ENCODE results near the gene HOXB8.

HOXB8 gene

DNA sequence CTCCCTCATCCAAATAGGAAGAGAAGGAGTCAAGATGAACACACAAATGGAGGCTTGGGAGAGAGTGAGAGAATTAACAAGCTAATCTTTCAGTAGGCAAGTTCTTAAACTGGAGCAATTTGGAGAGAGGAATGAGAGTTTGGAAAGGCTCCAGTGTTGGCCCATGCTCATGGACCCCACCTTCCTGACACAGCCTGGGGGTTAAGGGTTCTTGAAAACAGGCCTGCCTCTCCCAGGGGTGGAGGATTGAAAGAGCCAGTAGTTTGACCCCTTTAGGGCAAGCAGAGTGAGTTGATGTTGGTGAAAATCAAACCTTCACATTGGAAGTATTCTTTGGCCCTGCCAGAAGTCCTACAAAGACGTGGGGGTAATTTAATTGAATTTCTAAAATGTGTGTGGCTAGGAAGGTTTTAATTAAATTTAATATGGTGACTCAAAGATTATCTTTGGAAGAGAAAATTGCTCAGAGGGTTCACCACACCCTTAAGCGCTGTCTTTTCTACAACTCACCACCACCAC, 30.8 kb downstream of the HOXB8 start:
- Histone ChIP-seq H3K27me3 (replicated peaks; ENCODE audit: insufficient read depth, low read length) (peaks cover 11% of the 10 kb centered on the region; the same call in 1 of the 2 replicates), H3K9ac (ENCODE audit: low read length) (no peak overlapping the region), H3K9me2 (replicated peaks; ENCODE audit: insufficient read depth, low read length) (no peaks in the 10 kb centered on the region)

DNA sequence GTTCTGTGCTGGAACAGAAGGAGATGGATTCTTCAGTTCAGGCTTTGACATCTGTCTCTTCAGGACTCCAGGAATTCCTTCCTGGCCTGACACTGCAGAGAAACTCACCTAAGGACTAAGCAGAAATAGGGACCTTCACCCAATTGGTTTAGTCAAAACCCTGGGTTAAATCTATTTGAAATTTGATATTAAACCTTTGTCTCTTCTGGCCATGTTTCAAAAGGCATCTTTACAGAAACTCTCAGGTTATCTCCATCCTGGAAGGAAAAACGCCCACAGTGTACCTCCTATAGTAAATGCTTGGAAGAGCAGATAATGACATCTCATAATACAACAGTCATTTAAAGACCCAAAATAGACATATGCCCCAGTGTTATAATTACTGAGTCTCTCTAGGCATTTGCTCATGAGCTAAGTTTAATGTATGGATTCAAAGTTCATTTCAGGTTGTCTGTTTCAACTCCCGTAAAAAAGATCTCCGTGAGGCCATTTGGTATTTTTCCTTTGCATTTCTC, 31.3 kb downstream of the HOXB8 start:
- no peaks in the 10 kb centered on the region for H3K9me3 ChIP-seq (replicated peaks; ENCODE audit: insufficient read depth, low read length)
- H3K9ac ChIP-seq (ENCODE audit: low read length): no peak overlapping the region
- H3K4me1 ChIP-seq (ENCODE audit: low read length): peaks cover 6% of the 10 kb centered on the region
- H3F3A ChIP-seq (ENCODE audit: insufficient read depth, low read length): no peaks in the 10 kb centered on the region
- H4K20me1 ChIP-seq (ENCODE audit: insufficient read depth, low read length): no peaks in the 10 kb centered on the region
- H2AFZ ChIP-seq (ENCODE audit: low read length): no peak overlapping the region
- H3K36me3 ChIP-seq (replicated peaks; ENCODE audit: insufficient read depth, low read length): no peaks in the 10 kb centered on the region
- H3K27me3 ChIP-seq (replicated peaks; ENCODE audit: insufficient read depth, low read length): peaks cover 9% of the 10 kb centered on the region; the same call in 1 of the 2 replicates
- H3K4me3 ChIP-seq (ENCODE audit: low read length): no peak overlapping the region
- H3K9me2 ChIP-seq (replicated peaks; ENCODE audit: insufficient read depth, low read length): no peaks in the 10 kb centered on the region
- H3K79me2 ChIP-seq (ENCODE audit: low read length): no peaks in the 10 kb centered on the region
- H3K27ac ChIP-seq (ENCODE audit: low read length): no peak overlapping the region
- TF ChIP-seq EZH2phosphoT487 (IDR thresholded peaks at IDR 0.05; ENCODE audit: low read length) (no peak), EZH2 (optimal IDR thresholded peaks at IDR 0.05; ENCODE audit: low read depth, low read length) (no peak), CTCF (IDR thresholded peaks at IDR 0.05; ENCODE audit: low read length) (no peak)
- no peak for DNase-seq
- H3K4me2 ChIP-seq (ENCODE audit: low read depth, low read length): no peak overlapping the region

More for the DNA sequence above, 30.8 kb downstream of the HOXB8 start:
- no peaks in the 10 kb centered on the region for H3K36me3 ChIP-seq (replicated peaks; ENCODE audit: insufficient read depth, low read length)
- H2AFZ ChIP-seq (ENCODE audit: low read length): no peak overlapping the region
- H3K4me1 ChIP-seq (ENCODE audit: low read length): peaks cover 6% of the 10 kb centered on the region
- H3K9me3 ChIP-seq (replicated peaks; ENCODE audit: insufficient read depth, low read length): no peaks in the 10 kb centered on the region
- no peaks in the 10 kb centered on the region for H3K79me2 ChIP-seq (ENCODE audit: low read length)
- no peaks in the 10 kb centered on the region for H3F3A ChIP-seq (ENCODE audit: insufficient read depth, low read length)
- no peak for DNase-seq
- no peak for TF ChIP-seq EZH2 (optimal IDR thresholded peaks at IDR 0.05; ENCODE audit: low read depth, low read length)
- no peak for TF ChIP-seq CTCF (IDR thresholded peaks at IDR 0.05; ENCODE audit: low read length)
- no peak for TF ChIP-seq EZH2phosphoT487 (IDR thresholded peaks at IDR 0.05; ENCODE audit: low read length)
- H3K4me3 ChIP-seq (ENCODE audit: low read length): no peak overlapping the region
- no peaks in the 10 kb centered on the region for H4K20me1 ChIP-seq (ENCODE audit: insufficient read depth, low read length)
- no peak overlapping the region for H3K4me2 ChIP-seq (ENCODE audit: low read depth, low read length)
- H3K27ac ChIP-seq (ENCODE audit: low read length): no peak overlapping the region

DNA sequence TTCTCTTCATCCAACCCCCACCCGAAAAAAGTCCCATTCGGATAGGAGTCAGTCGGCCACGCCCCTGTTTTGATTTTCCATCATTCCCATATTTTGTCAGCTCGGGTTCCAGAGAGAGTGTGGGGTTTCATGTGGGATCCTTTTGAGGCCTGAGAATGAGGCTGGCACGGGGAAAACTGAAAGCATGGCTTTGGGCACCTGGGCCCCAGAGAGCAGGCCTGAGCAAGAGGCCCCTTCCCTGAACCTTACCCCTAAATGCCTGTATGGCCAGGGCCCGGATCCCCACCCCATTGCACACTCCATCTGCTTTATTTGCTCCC, 32.4 kb downstream of the HOXB8 start:
- Histone ChIP-seq H2AFZ (ENCODE audit: low read length) (no peak overlapping the region), H3K79me2 (ENCODE audit: low read length) (peaks cover under 1% of the 10 kb centered on the region; the same call in 1 of the 2 replicates), H3K9ac (ENCODE audit: low read length) (no peak overlapping the region), H3F3A (ENCODE audit: insufficient read depth, low read length) (no peaks in the 10 kb centered on the region), H3K4me2 (ENCODE audit: low read depth, low read length) (0 out of 2 replicates have a peak overlapping the region, but pooled peaks have one; percentile 63), H3K27me3 (replicated peaks; ENCODE audit: insufficient read depth, low read length) (no peaks in the 10 kb centered on the region), H3K4me1 (ENCODE audit: low read length) (peaks cover 6% of the 10 kb centered on the region), H3K9me2 (replicated peaks; ENCODE audit: insufficient read depth, low read length) (no peaks in the 10 kb centered on the region), H3K9me3 (replicated peaks; ENCODE audit: insufficient read depth, low read length) (no peaks in the 10 kb centered on the region), H3K36me3 (replicated peaks; ENCODE audit: insufficient read depth, low read length) (no peaks in the 10 kb centered on the region), H3K27ac (ENCODE audit: low read length) (no peak overlapping the region), H3K4me3 (ENCODE audit: low read length) (no peak overlapping the region), H4K20me1 (ENCODE audit: insufficient read depth, low read length) (no peaks in the 10 kb centered on the region)
- TF ChIP-seq EZH2 (optimal IDR thresholded peaks at IDR 0.05; ENCODE audit: low read depth, low read length): no peak
- TF ChIP-seq CTCF (IDR thresholded peaks at IDR 0.05; ENCODE audit: low read length): no peak
- TF ChIP-seq EZH2phosphoT487 (IDR thresholded peaks at IDR 0.05; ENCODE audit: low read length): no peak
- no peak for DNase-seq
